Amygdala (tissue), 56 donors: Measurements from ENCODE around the gene PWWP2B.

Source experiments
- DNase-seq, 56 donors: peaks; one replicate each; lab custom pipeline; 2025; lab: John Stamatoyannopoulos, UW

PWWP2B gene

DNA sequence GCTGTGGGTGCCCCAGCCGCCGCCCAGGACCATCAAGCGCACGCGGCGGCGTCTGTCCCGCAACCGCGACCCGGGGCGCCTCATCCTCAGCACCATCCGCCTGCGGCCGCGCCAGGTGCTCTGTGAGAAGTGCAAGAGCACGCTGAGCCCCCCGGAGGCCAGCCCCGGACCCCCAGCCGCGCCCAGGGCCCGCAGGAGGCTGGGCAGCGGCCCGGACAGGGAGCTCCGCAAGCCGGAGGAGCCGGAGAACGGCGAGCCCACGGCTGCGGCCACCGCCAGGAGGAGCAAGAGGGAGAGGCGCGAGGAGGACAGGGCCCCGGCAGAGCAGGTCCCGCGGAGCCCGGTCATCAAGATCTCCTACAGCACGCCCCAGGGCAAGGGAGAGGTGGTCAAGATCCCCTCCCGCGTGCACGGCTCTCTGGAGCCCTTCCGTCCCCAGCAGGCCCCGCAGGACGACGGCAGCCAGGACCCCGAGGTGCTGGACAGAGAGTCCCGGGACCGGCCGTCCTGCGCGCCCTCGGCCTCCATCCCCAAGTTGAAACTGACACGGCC lies 8.0 kb downstream of the PWWP2B start:
- DNase-seq, result no peak

DNA sequence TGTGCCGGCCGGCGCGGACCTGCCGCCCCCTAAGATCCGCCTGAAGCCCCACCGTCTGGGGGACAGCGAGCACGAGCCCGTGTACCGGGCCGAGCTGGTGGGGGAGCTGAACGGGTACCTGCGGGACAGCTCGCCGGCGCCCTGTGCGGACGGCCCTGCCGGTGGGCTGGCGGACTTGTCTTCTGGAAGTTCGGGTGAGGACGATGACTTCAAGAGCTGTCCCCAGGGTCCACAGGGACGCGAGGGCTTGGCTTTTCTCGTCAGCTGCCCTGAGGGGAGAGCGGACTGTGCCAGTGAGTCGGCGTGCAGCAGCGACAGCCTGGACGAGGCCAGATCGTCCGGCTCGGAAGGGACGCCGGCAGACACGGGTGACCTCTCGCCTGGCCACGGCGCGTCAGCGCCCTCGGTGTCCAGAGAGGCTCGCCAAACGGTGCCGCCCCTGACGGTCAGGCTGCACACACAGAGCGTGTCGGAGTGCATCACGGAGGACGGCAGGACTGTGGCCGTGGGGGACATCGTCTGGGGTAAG lies 8.5 kb downstream of the PWWP2B start:
- no peak for DNase-seq

DNA sequence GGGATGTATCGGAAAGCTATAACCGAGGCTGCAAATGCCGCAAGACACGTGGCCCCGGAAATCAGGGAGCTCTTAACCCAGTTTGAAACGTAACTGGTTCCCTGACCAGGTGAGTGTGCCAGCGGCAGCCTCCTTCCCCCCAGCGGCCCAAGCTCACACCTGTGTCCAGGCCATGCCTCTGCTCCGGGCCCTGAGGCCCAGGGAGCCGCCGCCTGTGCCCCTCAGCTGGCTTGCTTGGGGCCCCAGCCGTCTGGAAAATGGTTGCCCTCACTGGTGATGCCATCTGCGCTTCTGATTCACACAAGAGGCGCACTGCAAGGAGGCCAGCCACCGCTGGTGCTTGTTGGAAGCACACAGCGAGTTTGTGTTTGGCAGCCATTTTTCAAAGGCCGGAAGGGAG lies 9.2 kb downstream of the PWWP2B start:
- DNase-seq, result no peak

DNA sequence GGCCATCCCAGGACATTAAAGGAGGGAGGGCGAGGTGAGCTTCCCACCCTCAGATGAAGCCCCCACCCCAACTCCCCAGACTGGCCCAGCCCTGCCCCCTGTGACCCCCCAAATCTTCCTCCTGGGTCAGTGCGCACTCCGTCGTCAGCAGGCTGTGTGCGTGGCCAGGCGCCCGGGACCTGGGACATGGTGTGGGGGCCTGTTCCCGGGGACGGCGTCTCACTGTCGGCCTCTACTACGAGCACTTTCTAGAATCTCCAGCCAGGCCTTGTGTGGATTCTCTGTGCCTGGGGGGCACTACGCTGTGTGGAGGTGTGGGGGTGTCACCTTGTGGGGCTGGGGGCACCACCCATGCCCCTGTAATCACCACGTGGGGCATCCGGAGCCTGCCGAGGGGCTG lies 9.8 kb downstream of the PWWP2B start:
- no peak for DNase-seq

DNA sequence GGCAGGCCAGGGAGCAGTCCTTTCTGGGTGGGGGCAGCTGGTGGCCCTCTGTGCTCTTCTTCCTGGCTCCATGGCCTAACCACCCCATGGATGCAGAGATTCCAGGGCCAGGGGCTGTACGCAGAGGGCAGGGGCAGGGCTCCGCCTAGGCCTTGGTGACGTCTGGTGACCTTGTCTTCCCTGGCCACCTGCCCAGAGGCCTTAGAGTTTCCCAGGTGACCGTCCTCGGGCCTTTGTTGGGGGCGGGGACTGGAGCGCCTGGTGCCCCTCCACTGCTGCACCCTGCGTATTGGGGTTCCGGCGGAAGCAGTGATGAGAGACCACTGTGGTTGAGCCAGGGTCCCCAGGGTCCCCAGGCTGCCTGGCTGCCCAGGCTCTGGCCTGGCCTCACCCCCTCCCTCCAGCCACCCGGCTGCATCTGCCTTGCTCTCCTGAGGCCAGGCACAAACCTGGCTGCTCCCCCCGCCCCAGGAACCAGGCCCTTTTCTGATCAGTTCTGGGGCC lies 10.3 kb downstream of the PWWP2B start:
- no peak for DNase-seq

DNA sequence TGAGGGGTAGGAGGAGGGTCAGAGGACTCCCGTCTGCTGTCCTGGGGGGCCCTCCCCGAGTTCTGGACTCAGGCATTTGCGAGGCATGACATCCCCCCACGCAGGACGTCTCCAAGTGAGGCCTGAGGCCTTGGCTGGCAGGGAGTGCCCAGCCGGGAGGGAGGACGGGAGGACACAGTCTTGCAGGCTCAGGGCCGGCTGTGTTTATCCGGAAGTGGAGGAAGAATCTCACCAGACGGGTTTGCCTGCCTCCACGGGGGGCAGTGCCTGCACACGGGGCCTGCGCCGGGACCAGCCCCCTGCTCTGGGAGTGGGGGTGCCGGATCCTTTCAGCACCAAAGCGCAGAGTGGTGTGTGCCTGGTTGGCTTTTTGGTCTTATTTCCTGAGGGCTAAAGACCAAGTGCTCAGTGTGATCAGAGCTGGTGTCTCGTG lies 10.9 kb downstream of the PWWP2B start:
- peak in 2 of 56 donors; percentile 35 to 36 for DNase-seq

DNA sequence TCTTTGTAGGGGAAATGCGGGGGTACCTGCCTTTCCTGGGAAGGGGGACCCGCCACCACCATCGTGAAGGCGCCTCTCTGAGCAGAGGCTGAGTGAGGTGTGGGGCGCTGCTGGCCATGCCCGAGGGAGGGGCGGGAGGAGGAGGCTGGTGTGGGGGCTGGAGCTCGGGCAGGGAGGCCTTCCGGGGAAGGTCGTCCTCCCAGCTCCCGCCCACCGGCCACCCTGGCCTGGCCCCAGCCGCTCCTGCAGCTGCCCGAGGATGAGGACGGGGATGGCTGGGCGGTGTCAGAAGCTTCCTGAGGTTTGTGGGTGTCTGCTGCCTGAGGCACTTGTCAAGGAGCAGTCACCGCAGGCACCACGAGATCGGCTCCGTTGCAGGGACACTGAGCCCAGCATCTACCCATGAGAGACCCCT lies 11.4 kb downstream of the PWWP2B start:
- no peak for DNase-seq

DNA sequence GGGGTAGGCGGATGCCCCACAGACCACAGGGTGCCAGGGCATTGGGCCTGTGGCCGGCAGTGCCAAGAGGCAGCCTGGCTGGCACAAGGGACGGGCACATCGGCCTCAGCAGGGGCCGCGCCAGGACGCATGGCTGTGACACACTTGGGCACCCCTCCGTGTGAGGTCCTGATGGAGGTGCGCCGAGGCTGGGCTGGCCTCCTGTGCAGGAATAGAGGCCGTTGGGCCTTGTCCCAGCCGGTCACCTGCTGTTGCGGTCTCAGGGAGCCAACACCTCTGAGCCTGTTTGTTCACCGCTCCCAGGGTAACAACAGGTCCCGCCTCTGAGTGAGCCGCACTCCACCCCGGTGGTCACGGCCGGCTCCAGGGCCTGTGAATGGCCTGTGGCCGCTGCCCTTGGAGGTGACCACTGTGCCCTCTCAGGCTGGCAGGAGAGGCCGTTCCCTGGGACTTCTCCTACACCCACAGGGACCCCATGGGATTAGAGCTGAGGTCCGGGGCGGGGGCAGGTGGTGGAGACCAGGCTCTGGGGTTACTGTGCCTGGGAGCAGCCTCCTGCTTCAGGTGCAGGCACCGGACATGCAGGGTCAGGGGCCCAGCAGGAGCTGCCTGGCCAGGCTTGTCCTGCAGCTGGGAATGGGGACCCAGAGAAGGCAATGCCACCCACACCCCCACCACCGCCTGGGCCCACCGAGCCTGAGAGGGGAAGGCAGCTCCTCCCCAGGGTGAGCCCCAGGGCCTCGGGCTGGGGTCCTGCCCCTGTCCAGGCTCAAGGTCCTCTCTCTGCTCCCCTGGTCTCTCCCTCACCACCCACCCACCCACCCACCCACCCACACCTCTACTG lies 12.0 kb downstream of the PWWP2B start:
- DNase-seq, result no peak

DNA sequence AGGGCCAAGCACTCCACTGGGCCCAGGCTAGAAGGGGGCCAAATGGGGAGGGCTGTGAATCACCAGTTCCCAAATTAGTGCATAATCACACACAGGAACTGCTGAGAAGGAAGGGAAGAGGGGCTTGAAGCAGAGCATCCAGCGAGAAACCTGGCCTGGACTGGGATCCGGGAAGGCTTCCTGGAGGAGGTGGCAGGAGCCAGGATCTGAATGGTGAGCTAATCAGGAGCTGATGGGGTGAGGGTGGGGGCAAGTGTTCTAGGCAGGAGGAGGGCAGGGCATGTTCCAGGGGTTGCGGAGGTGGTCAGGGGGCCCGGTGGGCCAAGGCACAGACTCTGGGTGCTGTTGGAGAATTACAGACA lies 12.6 kb downstream of the PWWP2B start:
- DNase-seq, result no peak

DNA sequence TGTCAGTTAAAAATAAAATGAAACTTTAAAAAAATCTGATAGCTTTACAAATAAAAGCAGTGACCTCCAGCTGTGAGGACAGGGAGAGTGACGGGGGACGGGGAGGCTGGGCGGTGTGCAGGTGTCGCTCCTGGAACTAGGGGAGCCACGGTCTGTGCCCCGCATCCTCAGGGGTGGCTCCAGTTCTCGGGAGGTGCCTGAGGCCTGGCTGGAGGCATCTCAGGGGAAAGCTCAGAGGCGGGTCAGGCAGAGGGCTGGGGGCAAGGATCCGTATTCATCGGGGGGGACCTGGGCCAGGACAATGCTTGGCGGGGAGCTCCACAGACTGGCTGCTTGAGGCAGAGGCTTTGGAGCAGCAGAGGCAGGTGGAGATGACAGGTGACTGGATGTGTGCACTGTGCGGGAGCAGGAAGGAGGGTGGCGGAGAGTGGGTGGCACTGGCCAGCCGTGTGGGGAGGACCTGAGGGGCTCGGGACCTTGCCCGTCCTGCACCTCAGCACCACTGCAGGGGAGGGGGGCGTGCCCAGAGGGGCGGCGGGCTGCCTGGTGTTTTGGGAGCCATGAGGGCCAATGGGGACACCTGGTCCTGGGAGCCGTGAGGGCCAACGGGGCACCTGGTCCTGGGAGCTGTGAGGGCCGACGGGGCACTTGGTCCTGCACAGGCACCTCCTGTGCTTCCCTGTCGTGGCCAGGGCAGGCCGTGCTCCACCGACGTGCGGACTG lies 13.2 kb downstream of the PWWP2B start:
- no peak for DNase-seq

DNA sequence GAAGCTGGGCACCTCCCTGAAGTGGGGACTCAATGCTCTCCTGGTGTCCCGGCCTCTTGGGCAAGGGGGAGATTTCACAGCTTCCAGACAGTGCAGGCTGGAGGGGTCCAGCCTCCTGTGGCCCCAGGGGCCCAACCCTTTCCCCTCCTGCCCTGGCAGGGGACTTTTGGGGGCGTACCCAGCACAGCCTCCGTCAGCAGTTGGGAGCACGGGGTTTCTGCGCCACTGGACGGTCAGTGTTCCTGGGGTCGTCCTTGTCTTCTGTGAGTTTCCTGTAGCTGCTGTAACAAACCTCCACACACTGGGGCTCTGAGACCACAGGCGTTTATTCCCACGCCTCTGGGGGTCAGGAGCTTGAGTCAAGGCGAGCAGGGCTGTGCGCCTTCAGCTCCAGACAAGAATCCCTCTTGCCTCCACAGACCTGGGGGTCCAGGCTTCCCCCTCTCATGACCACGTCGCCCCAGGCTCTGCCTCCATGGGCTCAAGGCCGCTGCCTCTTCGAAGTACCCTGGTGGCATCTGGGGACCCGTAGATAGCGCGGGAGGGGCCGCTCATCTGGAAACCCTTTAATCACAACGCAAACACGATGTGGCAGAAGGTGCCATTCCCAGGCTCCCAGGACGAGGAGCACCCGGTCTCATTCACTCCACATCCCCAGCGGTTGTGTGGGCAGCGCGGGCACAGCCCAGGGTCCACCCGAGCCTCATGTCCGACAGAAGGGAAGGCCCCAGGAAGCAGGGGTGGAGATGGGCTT lies 14.0 kb downstream of the PWWP2B start:
- no peak for DNase-seq

DNA sequence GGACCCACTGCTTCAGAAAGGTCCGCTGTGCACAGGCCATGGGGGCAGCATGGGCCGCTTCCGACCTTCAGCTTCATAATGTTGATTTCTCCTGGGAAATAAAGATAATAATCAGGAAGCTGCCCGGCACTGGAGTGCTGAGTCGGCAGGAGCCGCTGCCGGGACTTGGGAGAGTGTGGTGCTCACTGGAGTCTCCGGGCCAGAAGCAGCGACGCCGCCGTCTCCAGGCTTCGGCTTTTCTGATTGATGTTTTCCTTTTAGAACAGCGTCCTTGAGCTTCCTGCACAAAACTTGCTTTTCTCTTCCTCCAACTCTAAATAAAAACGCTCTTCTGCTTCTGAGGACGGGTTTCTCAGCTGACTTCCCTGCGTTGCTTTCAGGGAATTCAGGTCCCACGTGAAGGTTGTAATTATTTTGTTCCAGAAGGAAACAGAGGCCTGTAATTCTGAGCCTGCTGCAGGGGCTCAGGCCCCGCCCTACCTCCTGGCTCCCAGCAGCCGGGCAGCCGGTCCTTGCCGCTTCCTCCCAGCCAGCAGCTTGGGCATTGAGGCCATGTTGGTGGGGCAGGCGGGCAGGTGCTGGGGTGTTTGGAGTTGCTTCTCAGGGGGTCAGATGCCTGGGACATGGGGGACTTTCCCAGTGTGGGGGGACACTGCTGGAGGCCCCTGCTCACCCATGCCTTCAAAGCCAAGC lies 14.7 kb downstream of the PWWP2B start:
- peak in 3 of 56 donors; percentile 32 to 36 (median 35) for DNase-seq

DNA sequence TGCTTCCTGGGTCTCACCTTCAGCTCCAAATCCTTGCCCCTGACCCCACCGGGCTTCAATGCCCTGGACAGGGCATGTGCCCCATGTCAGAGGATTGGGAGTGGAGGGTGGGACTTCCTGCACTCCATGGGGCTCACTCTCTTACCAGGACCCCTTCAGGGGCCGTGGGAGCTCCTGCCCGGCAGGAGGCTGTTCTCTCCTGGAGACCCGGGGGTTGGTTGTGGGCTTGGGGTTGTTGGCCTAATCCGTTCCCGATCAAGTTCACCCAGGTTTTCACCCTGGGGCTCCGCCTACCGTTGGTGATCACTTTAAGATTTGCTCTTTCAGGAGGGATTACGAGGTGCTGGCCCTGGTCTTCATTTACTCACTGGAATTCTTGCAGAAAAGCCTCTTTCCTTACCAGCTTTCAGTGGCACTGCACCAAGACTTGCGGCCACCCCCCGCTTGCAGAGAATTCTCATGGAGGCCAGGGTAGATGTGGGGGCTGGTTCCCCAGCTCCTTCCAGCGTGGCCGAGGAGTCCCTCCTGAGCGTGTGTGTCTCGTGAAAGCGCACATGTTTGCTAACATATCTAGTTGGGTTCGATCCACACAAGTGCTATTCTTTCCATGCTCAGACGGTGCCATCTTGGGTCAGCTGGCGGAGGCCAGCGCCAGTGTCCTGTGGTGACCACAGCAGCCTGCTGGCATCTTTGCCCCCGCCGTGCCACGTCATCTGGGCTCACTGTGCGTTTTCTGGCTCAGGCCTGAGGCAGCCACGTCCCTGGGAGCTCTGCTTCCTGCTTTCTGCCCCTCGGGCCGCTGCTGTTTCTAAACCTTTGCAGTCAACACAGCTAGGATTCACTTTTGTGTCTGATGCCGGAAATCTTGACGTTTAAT lies 15.6 kb downstream of the PWWP2B start:
- DNase-seq, result no peak

DNA sequence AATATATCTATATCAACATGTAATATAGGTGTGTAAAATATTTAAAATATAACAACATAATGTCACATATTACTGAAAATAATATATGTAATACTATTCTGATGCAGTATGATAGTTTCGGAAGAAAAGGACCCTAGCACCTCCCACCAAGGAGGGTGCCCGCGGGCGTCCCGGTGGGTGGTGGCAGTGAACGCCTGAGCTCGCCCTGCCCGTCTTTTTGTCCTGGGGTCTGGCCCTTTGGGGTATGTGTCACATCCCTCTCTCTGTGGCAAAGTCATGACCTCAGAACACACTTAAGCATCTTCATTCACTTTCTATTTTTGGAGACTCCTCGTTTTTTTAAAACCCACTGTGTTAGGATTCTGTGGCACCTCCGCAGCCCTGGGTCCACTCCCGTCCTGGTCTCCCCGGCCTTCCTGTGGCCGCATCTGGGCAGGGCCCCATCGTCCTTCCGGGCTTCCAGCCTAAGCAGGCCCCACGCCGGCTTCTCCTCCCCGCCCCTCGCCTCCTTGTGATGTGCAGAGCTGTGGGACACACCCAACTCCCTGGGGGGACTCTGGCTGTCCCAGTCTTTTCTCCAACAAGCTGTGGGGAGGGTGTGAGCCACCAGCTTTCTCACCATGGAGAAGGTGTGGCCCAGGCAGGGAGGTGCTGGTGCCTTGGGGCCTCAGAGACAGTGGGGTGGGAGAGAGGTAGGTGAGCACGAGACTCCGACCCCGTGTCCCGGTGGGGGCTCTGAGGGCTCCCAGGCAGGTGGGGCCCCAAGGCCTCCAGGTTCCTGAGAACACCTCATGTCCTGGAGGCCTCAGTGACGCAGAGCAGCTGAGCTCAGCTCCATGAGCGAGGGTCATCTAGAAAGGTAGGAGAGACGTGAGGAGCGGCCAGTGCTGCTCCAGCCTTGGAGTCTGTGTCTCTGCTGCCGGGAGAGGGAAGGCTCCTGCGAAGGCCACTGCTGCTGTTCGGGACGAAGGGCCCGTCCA lies 16.5 kb downstream of the PWWP2B start:
- no peak for DNase-seq

DNA sequence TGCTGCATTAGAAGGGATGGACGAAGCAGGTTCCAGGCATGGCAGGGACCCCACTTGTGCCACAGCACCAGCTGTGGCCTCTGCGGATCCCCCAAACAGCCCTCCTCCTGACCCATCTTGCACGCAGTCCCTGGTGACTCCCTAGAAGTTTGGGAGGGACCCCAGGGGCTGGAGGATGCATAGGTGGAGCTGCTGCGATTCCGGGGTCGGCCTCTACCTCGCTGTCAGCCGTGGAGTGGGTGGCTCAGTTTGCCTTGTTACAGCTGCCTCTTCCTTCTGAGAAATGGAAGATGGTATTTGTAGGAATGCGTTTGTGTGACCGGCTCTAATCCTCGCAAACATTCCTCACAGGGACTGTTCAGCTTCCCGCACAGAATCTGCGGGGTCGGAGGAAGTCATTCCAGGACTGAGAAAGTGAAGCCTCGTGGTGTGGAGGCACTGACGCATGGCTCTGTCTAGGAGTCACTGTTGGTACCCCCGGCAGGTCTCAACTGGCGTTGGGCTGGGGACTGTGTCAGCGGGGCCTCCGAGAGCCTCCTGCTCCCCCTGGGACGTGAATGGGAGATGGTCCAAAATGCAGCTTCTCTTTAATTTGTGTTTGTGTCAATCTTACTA lies 17.5 kb downstream of the PWWP2B start:
- DNase-seq, result no peak

DNA sequence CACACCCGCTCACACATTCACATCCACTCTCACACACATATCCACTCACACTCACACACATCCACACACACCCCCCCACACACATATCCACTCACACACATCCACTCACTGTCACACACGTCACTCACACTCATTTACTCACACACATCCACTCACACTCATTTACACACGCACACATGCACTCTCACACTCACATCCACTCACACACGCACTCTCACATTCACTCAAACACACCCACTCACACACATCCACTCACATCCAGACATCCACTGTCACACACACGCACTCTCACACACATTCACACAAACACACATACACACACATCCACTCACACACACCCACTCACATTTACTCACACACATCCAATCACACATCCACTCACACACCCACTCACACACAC lies 18.3 kb downstream of the PWWP2B start:
- DNase-seq, result no peak

DNA sequence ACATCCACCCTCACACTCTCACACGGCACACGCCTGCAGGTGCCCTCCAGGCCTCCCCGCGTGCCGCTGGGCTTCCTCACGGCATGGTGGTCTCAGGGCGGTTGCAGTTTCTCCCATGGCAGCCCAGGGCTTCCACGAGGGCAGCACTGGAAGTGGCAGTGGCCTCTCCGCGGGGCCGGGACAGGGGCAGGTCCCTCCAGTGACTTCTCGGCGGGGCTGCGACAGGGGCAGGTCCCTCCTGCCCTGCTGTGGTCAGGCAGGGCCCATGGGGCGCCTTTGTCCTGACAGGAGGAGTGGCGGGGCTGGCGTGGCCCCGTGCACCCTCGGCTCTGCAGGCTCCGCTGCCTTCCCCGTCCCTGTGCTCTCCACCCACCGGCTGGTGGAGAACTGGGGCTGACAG lies 19.0 kb downstream of the PWWP2B start:
- no peak for DNase-seq
